Cerebellar cortex (tissue), 1 donor: ENCODE data around the gene COMMD7.

Experiments
- DNase-seq: peaks from one replicate; pipeline ENCODE4 v3.0.0-alpha.2; 2015; ENCODE audit warnings: low spot score

The COMMD7 gene

DNA sequence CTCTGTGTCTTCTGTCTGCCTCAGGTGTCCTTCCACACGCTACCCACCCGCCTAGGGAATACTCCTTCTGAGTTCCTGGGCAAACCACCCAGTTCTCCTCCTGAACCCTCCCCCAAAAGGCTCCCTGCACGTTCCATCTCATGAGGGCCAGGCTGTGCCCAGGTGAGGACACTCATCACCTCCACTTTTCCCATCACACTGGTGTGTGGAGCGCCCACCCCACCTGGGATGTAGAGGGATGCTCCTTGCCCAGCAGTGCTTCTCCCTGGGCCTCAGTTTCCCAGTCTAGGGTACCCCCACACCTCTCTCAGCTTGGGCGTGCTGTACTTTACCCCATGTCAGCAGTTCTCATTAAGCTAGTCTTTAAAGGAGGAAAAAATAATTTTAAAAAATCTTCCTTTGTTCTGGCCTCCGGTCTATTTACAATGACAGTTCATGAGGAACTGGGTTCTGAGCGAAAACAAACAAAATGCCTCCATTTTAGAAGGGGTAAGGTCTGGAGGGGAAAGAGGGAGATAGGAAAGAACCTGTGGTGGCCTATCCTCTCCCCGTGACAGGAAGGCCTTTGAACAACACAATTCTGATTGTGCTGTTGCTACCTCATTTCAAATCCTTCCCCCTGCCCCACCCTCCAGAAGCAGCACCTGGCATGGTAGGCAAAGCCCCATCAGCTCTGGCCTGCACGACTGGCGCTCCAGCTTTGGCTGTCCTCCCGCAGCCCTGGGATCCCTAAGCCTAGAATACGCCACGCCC is 67.9 kb downstream of the COMMD7 start:
- DNase-seq, result no peak

DNA sequence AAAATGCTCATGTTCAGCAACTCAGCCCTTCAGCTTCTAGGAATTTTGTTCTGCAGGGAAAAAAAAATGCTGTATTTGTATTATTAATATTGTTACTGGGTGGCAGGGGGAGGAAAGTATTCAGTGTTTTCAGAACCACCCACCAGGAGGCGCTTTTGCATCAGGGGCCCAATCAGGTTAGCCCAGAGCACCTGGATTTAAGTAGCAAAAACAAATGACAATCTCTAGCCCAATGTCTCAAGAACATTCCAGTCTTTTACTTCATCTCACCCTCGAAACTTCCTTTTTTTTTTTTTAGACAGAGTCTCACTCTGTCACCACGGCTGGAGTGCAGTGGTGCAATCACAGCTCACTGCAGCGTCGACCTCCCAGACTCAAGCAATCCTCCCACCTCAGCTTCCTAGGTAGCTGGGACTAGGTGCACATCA is 68.9 kb downstream of the COMMD7 start:
- DNase-seq, result no peak

DNA sequence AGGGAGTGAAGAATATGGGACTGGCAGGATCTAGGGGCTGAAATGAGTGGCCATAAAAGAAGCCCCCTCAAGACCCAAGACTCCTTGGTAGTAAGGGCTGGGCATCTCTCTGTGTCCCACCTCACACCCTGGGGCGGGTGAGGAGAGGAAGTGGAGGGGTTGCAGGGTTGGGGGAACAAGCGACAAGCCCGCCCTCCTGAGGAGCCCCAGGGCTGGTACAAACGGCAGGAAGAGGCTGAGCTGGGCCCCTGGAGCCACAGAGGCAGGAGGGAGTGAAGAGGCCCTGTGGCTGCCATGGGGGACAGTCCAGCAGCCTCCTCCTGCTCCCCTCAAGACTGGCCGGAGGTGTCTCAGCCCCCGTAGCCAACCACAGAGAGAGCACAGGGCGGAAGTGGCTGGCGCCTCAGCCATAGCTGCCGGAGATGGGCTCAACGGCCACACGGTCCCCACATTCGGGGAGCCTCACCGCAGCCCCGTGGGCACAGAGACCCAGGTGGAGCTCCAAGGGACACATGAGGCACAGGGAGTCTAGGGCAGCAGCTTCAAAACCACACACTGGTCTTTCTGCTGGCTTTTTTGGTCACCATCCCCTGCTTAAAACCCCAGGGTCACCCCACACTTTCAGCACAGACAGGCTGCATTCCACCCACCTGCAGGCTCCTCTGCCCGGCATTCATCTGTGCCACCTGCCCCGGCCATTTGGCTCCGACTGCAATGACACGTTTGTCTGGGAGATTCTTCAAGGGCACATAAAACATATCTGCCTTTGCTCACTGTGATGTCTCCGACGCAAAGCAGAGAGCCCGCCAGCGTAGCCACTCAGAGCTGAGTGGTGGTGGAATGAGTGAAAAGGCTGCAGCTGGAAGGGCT is 70.0 kb downstream of the COMMD7 start:
- no peak for DNase-seq

DNA sequence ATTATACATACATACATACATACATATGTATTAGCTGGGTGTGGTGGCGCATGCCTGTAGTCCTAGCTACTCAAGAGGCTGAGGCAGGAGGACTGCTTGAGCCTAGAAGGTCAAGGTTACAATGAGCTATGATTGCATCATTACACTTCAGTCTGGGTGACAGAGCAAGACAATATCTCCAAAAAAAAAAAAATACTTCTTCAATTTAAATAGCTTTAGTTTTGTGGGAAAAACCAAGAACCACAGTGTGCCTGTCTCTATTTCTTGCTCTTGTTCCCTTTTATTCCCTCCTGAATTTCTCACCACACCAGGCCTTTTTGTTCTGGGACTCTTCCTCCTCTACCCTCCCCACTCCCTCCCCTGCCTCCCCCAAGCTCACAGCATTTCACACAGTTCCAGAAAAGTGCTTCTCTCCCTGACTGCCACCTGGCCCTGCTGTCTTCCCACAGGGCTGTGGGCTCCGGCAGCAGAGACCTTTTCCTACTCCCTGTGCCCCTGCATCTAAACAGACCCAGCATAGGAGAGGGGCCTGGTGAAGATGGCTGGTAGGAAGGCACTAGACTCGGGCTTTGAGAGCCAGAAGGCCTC is 70.8 kb downstream of the COMMD7 start:
- no peak for DNase-seq

DNA sequence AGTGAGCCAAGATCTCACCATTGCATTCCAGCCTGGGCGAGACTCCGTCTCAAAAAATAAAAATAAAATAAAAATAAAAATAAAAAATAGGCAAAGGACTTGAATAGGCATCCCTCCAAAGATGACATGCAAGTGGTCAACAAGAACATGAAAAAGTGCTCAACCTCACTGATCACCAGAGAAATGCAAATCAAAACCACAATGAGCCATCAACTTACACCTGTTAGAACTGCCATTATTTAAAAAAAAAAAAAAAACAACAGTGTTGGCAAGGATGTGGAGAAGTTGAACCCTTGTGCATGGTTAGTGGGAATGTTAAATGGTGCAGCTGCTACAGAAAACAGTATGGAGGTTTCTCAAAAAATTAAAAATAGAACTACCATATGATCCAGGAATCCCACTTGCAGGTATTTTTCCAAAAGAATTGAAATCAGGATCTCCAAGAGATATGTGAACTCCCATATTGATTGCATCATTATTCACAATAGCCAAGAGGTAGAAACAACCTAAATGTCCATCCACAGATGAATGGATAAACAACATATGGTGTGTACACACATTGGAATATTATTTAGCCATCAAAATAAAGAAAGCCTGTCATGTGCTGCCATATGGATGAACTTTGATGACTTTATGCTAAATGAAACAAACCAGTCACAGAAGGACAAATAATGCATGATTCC is 72.4 kb downstream of the COMMD7 start:
- no peak for DNase-seq

DNA sequence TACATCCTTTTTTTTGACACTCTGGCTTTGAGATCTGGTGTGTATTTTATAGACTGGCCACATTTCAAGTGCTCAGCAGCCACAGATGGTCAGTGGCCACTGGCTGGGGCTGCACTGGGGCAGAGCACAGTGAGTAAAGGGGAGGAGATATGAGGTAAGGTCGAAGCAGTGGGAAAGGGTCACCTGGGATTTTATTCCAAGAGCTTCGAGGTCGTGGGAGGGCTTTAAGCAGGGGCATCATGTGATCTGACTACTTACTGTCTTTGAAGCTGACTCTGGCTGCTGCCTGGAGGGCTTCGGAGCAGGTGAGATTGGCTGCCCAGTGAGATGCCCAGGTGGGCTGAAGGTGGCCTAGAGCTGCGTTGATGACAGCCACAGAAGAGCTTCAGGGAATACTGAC is 76.2 kb downstream of the COMMD7 start:
- no peak for DNase-seq

DNA sequence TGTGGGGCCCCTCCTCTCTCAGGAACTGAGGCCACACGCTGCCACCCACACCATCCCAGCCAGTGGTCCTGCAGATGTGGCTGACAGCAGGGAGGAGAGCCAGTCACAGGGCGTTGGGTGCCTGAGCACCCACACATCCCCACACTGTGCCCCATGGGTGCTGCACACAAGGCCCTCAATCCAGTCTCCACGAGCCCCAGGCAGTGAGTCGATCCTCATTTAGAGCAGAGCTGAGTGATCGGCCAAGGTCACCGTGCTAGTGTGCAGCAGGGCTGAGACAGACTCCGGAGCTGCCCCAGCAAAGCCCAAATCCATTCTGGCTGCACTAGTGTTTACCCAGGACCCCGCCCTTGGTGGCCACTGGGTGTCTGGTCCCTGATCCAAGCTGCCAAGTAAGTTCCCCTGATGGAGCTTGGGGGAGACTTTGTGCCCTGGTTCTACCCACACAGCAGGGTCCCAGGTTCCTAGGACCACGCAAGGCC is 78.5 kb downstream of the COMMD7 start:
- no peak for DNase-seq

DNA sequence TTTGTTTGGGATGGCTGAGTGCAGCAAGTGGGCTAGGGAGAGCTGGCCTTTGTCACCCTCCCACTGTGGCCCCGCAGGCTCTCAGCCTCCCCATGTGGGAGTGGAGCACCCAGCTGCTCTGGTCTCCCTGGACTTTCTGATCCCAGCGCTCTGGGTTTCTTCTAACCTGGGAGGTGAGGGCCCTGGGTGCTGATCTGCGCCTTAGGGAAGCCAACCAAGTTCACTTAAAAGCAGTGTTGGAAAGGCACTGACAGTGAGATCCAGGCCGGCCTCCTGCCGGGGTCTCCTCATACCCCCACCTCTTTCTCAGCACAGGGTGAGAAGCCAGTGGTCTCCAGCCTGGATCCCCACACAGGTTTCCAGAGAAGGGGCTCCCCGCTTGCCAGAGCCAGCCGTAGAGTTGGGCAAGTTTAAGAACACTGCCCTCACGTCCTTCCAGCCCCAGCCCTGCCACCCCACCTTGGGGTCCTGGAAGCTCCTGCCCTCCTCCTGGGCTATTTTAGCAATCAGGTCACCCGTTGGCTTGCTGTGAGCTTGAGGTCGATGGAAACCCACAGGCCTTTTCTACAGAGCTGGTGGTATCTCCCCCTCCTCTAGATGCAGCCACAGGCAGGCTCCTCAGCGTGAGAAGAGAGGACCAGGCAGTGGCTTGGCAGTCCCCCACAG is 79.1 kb downstream of the COMMD7 start:
- DNase-seq, result no peak

DNA sequence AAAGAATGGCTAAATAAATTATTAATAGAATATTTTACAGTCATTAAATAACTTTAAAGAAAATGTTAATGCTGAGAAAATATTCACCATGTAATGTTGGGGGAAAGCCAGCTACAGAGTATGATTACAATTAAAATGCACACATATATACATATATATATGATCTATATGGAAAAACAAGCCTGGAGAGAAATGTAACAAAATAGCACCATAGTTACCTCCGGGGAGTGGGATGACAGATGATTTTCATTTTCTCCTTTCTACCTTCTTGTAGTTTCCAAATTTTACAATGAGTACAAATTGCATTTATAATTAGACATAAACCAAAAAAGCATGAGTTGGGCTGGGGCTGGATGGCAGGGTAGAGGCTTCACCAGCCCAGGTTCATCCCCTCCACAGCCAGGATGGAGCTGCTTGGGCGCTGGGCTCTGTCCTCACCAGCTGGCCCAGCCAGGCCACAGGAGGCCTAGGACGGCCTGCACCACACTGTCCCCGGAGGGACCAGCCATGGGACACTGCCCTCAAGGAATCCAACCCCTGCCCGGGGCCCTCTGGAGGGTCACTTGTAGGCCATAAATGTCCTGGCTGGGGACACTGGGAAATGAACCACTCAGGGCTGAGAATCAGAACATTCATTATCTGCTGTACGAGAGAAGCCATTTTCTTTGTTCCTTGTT is 79.8 kb downstream of the COMMD7 start:
- DNase-seq, result no peak

DNA sequence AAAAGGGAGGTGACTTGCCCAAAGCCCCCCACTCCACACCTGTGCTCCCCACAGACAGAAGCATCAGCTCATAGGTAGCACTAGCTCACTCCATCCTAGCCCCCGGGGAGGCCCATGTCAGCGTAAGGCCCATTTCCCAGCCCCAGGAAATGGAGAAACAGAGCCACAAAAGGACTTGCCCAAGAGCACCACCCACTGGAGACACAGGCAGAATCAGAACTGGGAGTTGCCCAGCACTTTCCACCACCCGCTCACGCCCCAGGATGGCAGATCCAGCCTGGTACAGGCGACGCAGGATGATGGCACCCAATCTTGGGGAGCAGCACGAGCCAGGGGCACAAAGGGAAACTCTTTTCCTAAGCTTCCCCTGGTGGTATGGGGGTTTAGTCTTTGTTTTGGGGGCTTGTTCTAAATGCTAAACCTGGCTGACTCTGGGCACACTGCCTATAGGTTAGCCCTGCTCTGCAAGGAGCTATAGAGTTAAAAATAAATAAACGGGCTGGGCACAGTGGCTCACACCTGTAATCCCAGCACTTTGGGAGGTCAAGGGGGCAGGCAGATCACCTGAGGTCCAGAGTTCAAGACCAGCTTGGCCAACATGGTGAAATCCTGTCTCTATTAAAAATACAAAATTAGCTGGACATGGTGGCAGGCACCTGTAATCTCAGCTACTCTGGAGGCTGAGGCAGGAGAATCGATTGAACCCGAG is 81.3 kb downstream of the COMMD7 start:
- DNase-seq, result no peak

DNA sequence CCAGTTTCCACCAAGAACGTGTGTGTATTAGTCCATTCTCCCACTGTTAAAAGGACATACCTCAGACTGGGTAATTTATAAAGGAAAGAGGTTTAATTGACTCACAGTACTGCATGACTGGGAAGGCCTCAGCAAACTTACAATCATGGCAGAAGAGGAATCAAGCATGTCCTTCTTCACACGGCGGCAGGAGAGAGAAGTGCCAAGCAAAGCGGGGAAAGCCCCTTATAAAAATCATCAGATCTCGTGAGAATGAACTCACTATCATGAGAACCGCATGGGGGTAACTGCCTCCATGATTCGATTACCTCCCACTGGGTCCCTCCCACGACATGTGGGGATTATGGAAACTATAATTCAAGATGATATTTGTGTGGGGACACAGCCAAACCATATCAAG is 82.6 kb downstream of the COMMD7 start:
- no peak for DNase-seq

DNA sequence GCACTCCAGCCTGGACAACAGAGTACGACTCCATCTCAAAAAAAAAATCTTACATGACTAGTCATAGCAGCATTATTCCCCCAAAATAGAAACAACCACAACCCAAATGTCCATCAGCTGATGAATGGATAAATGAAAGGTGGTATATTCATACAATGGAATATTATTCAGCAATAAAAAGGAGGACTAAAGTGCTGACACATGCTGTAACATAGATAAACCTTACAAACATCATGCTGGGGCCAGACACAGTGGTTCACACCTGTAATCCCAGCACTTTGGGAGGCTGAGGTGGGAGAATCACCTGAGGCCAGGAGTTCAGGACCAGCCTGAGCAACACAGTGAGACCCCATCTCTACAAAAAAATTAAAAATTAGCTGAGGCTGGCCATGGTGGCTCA is 86.4 kb downstream of the COMMD7 start:
- no peak for DNase-seq

DNA sequence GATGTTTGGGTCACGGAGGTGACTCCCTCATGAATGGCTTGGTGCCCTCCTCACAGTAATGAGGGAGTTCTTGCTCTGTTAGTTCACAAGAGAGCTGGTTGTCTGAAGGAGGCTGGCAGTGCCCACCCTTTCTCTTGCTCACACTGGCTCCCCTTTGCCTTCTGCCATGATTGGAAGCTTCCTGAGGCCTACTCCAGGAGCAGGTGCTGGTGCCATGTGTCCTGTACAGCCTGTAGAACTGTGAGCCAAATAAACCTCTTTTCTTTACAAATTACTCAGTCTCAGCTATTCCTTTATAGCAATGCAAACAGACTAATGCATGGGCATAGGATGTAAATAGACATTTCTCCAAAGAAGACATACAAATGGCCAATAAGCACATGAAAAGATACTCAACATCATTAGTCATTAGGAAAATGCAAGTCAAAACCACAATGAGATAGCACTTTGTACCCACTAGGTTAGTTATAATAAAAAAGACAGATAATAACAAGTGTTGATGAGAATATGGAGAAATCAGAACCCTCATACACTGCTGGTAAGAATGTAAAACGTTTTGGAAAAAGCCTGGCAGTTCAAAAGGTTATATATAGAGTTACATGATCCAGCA is 87.3 kb downstream of the COMMD7 start:
- DNase-seq, result no peak

DNA sequence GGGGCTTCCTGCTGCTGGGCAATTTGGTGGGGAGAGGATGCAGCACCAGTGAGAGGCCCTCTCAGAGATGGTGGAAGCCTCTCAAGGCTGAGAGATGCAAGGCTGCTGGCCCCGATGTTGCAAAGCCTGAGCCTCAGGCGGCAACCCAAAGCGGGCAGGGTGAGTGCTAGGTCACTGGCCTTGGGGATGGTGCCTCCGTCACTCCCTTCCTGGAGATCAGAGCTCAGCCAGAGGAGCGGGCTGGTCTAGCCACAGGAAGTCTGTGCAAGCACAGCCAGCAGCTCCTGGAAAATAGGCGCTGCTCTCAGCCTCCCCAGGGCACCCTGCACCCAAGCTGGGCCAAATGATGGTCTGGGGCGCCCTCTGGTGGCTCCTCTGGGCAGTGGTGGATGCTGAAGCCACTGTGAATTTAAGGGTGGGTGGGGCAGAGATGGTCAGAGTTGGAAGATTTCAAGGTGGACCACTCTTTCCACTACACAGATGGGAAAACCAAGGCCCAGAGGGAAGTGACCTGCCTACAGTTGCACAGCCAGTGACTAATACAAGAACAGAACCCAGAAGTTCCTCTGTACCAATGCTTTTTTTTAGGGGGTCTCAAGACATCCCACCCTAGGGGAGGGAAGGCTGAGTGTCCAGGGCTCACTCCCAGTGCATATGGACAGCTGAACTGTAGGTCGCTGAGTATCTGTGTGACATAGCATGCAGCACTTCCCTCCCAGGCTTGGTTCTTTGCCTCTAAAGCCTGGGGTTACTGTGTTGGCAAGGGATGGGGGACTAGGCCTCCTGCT is 90.3 kb downstream of the COMMD7 start:
- DNase-seq, result peak; percentile 85
